ENCODE results near the gene KLHDC1. TPM values are rescaled to one million over a fixed set of nuclear protein-coding genes. Genes with fewer than 3 reads are reported as not detected.

The KLHDC1 gene
- total RNA-seq, 1 experiment from 2014 or later: 0.98 TPM

DNA sequence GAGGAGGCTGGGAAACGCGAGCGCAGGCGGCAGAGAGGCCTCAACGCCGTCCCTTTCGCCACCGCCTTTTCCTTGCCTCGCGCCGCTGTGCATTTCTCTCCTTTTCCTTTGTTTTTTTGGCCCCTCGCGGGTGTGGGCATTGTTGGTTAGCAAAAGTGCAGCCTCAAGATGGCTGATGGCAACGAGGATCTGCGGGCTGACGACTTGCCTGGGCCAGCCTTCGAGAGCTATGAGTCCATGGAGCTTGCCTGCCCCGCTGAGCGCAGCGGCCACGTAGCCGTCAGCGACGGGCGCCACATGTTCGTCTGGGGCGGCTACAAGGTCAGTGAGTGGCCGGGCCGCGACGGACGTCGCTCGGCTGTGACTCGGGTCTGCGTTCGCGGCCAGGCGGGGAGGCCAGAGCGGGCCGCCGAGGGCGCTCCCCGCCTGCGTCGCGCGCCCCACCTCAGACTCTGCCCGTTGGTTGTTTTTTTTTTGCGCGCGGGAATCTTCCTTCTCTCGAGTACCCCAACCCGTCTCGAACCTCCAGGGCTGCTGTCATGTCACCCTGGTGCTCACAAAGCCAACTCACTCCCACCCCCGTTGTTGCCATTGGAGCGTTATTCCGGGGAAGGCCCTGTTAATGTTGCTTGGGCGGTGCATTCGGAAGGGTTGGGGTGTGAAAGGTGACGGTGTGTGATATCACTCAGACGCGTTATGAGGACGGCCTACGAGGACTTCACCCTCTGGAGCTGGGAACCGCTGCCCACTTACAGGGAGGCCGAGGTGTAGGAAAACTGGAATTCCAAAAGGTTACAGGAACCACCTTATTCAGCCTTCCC is 75.6 kb downstream of the KLHDC1 start:
- Histone ChIP-seq H4K20me1 (ENCODE audit: insufficient read depth) (no peaks in the 10 kb centered on the region), H3K79me2 (ENCODE audit: insufficient read depth, low read length) (peaks cover 17% of the 10 kb centered on the region; the same call in 1 of the 2 replicates), H3K27me3 (ENCODE audit: insufficient read depth, low read length) (no peaks in the 10 kb centered on the region), H3K36me3 (ENCODE audit: control insufficient read depth in 1 of 2, insufficient read depth in 2 of 2, low read length in 2 of 2) (no peaks in the 10 kb centered on the region), H3K9ac (ENCODE audit: low read length) (peak overlapping the region; percentile 96), H3K4me3 (replicated peaks in 1 of 2; ENCODE audit: low read depth in 1 of 2, low read length in 2 of 2) (peak overlapping the region; percentile 74 to 99), H3K4me1 (ENCODE audit: control insufficient read depth in 1 of 2, insufficient read depth in 2 of 2, low read length in 2 of 2) (peaks cover 13 to 32% of the 10 kb centered on the region in 2 experiments), H3K9me3 (ENCODE audit: control insufficient read depth in 1 of 2, insufficient read depth in 1 of 2, low read depth in 1 of 2, low read length in 2 of 2) (no peaks in the 10 kb centered on the region), H3K4me2 (ENCODE audit: low read length) (peak overlapping the region; percentile 97), H2AFZ (ENCODE audit: low read depth, low read length, poor library complexity, severe bottlenecking) (peak overlapping the region; percentile 9), H3K27ac (ENCODE audit: low read depth, low read length) (peak overlapping the region; percentile 95), H3K9me2 (ENCODE audit: insufficient read depth) (no peaks in the 10 kb centered on the region)
- intact Hi-C loops (cut with micrococcal nuclease): loop anchor here (1.0 to 5.0 kb wide), 2 partner anchors 81 to 134 kb away; partner anchors contain the start of gene POLE2
- ChIA-PET RAD21 (ENCODE audit: low non-redundant PET in 1 of 2, low total read pairs in 2 of 2, uncharacterized antibody in 2 of 2, unreplicated experiment in 2 of 2) (interaction anchor here in 1 of 2 experiments (1.1 to 1.4 kb wide), 2 partner anchors 85 to 135 kb away, joined by 3 read pairs; no protein-coding TSS in a partner anchor), POLR2A (interaction anchor here (0.7 to 2.1 kb wide), 8 partner anchors 11 to 135 kb away, joined by 3 to 8 read pairs (median 3); partner anchors contain the start of gene NEMF), CTCF (interaction anchor here (1.3 to 1.5 kb wide), 4 partner anchors 7 to 134 kb away, joined by 3 to 9 read pairs (median 4); partner anchors contain the start of gene DNAAF2)
- peak; percentile 41 for ATAC-seq
- BruUV-seq (replicated peaks): no TSS peak
- TF ChIP-seq FOSL1 (IDR thresholded peaks at IDR 0.05; ENCODE audit: low read depth): no peak
- TF ChIP-seq, protein P1, sequence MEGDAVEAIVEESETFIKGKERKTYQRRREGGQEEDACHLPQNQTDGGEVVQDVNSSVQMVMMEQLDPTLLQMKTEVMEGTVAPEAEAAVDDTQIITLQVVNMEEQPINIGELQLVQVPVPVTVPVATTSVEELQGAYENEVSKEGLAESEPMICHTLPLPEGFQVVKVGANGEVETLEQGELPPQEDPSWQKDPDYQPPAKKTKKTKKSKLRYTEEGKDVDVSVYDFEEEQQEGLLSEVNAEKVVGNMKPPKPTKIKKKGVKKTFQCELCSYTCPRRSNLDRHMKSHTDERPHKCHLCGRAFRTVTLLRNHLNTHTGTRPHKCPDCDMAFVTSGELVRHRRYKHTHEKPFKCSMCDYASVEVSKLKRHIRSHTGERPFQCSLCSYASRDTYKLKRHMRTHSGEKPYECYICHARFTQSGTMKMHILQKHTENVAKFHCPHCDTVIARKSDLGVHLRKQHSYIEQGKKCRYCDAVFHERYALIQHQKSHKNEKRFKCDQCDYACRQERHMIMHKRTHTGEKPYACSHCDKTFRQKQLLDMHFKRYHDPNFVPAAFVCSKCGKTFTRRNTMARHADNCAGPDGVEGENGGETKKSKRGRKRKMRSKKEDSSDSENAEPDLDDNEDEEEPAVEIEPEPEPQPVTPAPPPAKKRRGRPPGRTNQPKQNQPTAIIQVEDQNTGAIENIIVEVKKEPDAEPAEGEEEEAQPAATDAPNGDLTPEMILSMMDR (IDR thresholded peaks at IDR 0.05 in 2 of 3, conservative IDR thresholded peaks at IDR 0.05 in 1 of 3; ENCODE audit: borderline replicate concordance in 1 of 3, insufficient read depth in 1 of 3, low read depth in 2 of 3, low read length in 2 of 3): no peak
- peak; percentile 19; the same call in 1 of the 2 replicates for TF ChIP-seq POLR2AphosphoS5 (IDR thresholded peaks at IDR 0.05; ENCODE audit: low read depth, low read length)
- TF ChIP-seq, protein P2, sequence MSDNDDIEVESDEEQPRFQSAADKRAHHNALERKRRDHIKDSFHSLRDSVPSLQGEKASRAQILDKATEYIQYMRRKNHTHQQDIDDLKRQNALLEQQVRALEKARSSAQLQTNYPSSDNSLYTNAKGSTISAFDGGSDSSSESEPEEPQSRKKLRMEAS (IDR thresholded peaks at IDR 0.05): peak; percentile 64
- no peak for TF ChIP-seq ZNF274 (IDR thresholded peaks at IDR 0.05; ENCODE audit: low read depth, low read length)
- no peak for TF ChIP-seq TCF7L2 (IDR thresholded peaks at IDR 0.05; ENCODE audit: borderline replicate concordance, extremely low read depth, insufficient read depth, insufficient read length)
- peak; percentile 77 for TF ChIP-seq ZFX (IDR thresholded peaks at IDR 0.05)
- peak; percentile 18 for DNase-seq (ENCODE audit: low read depth, low spot score)

Measured in HCT116 (cell line).